AML-193 (cell line): ENCODE measurements around the gene PRUNE2.
"Not testable (repeated sequence)": the region's sequence is repeated elsewhere in the genome, so short reads cannot be mapped to it uniquely, and the experiment has no call there.

ENCODE experiments used
- DNase-seq, 2 experiments: peaks; one replicate each; lab custom pipeline; 2025; lab: John Stamatoyannopoulos, UW

The PRUNE2 gene, protein sequence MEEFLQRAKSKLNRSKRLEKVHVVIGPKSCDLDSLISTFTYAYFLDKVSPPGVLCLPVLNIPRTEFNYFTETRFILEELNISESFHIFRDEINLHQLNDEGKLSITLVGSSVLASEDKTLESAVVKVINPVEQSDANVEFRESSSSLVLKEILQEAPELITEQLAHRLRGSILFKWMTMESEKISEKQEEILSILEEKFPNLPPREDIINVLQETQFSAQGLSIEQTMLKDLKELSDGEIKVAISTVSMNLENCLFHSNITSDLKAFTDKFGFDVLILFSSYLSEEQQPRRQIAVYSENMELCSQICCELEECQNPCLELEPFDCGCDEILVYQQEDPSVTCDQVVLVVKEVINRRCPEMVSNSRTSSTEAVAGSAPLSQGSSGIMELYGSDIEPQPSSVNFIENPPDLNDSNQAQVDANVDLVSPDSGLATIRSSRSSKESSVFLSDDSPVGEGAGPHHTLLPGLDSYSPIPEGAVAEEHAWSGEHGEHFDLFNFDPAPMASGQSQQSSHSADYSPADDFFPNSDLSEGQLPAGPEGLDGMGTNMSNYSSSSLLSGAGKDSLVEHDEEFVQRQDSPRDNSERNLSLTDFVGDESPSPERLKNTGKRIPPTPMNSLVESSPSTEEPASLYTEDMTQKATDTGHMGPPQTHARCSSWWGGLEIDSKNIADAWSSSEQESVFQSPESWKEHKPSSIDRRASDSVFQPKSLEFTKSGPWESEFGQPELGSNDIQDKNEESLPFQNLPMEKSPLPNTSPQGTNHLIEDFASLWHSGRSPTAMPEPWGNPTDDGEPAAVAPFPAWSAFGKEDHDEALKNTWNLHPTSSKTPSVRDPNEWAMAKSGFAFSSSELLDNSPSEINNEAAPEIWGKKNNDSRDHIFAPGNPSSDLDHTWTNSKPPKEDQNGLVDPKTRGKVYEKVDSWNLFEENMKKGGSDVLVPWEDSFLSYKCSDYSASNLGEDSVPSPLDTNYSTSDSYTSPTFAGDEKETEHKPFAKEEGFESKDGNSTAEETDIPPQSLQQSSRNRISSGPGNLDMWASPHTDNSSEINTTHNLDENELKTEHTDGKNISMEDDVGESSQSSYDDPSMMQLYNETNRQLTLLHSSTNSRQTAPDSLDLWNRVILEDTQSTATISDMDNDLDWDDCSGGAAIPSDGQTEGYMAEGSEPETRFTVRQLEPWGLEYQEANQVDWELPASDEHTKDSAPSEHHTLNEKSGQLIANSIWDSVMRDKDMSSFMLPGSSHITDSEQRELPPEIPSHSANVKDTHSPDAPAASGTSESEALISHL (N-terminal part only)

GRCh38 chr9:76905791-76906646 lies at the start of gene PRUNE2:
Gene PRUNE2 (minus strand): TSS chr9:76906114. CDS start chr9:76905963, 151 bp downstream.
- DNase-seq = no peak

GRCh38 chr9:76955406-76955805 lies 49.5 kb upstream of the PRUNE2 start:
- DNase-seq = not testable (repeated sequence)

GRCh38 chr9:76949865-76950264 lies 44.0 kb upstream of the PRUNE2 start:
- no peak for DNase-seq

- DNase-seq = no peak
Observed at GRCh38 chr9:76944011-76944410, 38.1 kb upstream of the PRUNE2 start.

DNA sequence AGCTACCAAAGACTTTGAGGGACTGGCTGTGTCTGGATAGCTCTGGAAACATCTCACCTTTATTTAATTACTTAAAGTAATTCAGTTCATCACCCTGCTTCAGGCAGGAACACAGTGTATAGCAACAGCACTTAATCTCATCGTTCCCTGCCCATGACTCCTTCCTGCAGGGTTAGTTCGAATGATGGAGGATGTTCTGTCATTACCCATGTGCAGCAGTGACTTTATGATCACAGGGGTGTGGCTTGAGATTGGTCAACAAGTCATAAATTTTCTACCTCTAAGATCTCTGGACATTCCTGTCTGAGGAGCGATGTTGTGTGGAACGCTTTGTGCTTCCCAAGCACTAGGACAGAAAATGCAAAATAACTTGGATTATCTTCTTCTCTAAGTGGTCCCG lies 37.1 kb upstream of the PRUNE2 start:
- DNase-seq = no peak

DNA sequence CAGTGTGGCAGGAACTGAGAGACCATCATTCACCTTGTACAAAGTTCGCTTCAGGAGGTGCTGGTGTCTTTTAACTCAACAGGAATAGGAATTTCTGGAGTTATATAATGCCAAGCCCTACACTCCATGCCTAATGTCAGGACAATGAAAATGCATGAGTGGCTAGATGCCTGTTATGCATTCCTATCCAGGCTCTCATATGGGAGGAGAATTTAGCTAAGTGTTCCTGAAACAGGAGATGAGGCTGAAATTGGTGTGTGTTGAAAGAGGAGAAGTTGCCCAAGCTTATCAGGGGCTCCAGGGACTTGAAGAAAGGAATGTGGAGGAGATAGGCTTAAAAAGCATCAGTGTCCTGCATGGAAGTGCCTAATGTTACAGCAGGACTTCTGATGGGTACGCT lies 26.8 kb upstream of the PRUNE2 start:
- no peak for DNase-seq

GRCh38 chr9:76932265-76932664 lies 26.4 kb upstream of the PRUNE2 start:
- DNase-seq = no peak

- DNase-seq = no peak
Observed at GRCh38 chr9:76927540-76928240, 21.8 kb upstream of the PRUNE2 start.

DNA sequence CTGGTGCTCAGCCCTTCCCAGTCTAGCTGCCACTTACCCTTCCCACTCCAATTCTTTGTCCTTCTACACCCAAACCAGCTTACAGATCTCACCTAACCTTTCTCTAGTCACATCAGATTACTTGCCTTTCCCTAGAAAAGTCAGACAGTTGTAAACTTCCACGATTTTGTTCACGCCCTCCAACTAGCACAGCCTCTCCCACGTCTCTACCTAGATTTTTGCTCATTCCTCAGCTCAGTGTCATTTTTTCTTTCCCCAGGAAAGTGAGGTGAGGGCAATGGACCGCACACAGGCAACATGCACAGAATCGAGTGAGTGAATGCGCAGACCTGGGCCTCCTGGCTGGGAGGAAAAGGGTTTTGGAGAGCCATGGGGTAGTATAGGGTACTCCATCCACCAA lies 20.9 kb upstream of the PRUNE2 start:
- DNase-seq = no peak

DNA sequence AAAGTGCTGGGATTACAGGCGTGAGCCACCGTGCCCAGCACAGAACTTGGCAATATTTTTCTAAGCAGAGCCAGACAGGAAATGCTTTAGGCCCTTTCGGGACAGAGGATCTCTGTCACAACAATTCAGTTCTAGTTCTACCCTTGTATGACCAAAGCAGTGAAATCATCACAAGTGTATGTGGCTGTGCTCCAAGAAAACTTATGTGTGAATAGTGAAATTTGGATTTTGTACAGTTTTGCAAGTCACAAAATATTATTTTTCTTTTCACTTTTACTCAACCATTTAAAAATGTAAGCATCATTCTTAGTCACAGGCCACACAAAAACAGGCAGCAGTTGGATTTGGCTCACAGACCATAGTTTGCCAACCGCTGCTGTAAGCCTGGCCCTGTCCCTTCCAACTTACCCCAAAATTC lies 20.4 kb upstream of the PRUNE2 start:
- DNase-seq = no peak

DNA sequence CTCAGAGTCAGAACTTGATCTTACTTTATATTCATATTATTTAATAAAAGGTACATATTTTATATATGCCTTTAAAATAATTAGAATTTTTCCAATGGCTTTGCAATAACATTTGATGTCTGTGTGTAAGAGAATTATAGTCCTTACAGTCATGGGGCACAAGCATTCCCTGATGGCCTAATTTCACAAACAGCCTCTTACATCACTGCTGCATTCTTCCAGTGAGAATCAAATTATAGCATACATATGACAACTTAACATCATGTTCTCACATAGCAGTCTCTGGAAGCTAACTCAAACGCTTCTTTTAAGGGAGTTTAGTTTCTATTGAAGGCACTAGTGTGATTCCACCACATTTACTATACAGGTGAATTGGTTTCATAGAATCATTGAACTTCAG lies 15.3 kb upstream of the PRUNE2 start:
- no peak for DNase-seq

DNA sequence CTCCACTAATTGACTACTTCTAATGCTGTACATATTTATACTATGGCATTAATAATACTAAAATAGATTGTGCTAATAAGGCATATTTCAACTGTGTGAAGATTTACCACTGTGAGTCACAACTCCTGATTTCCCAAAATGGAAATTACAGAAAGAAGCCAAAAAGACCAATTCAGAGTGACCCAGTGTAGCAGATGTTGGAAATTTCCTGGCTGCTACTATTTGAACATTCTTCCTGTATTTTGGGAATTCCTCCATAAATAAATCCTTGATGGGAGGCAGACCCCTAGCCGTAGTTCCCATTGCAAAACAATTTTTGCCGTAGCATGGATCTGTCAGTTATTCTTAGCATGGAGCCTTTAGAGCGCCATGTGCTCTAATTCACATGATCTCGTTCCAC lies 11.4 kb upstream of the PRUNE2 start:
- DNase-seq = no peak

DNA sequence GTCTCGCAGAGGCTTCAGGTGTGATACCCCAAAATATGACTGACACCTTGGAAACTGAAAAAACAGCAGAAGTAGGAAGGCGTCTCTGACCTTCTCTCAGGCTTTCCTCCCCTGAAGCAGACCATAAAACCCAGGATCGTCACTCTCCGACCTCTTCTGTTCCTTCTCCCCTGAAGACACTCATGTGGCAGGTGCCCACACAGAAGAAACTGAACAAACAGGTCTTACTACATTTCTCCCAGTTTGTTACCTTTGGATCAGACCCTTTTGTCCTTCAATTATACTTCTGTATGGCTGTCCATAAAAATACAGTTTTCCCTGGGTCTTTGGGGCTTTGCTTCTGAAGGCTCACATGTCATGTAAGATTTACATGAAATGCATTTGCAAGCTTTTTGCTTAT lies 10.3 kb upstream of the PRUNE2 start:
- DNase-seq = no peak

DNA sequence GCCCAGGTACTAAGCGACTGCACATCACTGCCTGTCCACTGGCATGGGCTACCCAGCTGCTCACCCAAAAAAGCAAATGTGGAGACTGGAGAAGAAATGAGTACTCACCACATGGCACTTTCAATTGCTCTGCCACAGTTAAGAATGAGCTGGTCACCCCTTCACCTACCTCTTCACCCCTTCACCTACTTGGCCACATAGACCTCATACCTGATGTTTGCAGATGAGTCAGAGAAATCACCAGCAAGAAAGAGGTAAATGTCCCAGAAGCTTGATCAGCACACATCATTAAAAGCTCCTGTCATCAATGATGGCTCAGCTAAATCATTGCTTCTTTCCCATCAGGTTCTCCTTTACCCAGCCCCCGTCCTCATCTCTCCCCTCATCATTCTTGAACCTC lies 7.6 kb upstream of the PRUNE2 start:
- no peak for DNase-seq

GRCh38 chr9:76912636-76913275 lies 6.8 kb upstream of the PRUNE2 start:
- peak in 1 of 2 experiments; percentile 13 for DNase-seq

- DNase-seq = no peak
Observed at GRCh38 chr9:76911971-76912370, 6.1 kb upstream of the PRUNE2 start.

DNA sequence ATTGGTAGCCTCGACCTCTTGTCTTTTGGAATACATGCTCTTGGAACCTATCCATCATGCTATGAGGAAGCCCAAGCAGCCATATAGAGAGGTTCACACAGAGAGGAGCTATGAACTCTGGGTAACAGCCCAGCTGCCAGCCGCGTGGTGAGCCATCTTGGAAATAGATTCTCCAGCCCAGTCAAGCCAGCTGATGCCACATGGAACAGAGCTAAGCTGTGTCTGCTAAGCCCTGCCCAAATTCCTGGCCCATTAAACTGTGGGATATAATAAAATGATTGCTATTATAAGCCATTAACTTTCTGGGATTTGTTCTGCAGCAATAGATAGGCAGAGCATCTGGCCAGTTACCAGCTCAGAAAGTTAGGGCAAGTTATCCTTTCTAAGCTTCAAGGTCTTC lies 4.9 kb upstream of the PRUNE2 start:
- DNase-seq = no peak

DNA sequence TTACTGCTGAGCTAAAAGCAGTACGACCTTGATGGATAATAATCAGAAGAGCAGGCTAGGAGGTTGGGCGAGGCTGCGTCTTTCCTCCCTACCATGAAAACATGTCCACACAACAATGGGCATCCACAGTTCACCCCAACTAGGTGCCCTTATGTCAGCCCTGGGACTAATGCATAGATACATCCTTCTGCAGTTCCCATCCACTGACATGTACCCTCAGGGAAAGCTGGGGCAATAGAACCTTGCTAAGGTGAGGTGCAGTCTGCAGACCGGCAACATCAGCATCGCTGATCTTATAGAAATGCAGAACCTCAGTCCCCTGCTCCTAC lies 697 bp upstream of the PRUNE2 start:
- DNase-seq = no peak

DNA sequence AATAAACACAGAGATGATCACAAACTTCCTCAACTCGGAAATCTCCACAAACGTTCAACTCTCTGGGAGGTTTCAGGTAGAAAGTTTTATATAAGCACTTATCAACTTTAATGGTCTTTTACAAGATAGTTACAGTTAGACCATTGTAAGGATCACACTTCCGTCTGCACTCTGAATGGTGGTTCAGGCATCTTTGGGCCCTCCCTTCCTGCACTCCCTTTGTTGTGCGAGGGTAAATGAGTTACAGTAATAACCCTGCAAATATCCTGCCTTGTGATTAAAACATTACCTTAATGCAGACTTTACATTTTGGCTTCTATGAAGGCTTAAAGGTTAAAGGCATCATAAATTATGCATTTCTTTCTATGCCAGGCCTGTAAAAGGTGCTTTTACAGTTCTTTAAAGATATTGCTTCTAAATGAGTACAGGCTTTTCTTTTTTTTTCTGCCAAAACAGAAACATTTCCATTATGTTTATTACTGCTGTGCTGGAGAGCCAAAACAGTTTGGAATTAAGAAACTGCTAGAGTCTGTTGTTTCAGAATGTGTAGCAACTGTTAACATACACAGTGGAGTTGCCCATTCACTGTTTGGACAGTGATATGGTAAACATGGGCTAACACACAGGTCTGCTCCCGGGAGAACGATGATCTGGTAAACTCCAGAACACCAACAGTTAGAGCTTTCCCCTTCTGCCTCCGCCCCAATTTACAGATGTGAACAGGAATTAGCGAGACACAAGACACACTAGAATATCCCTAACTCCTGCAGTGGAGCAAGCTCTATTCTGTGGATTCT lies 1.1 kb downstream of the PRUNE2 start:
- DNase-seq = no peak
